Stimulated activated CD8-positive, alpha-beta memory T cell treated with anti-CD3 and anti-CD28 coated beads, Interleukin-15, amount 100 ng/mL, for 1 hour (primary cell): ENCODE results near the gene IL4.

ENCODE experiments used
- DNase-seq: peaks from one replicate; pipeline ENCODE4 v3.0.0-alpha.2; 2020; ENCODE audit warnings: low read depth

Gene IL4

GRCh38 chr5:132658381-132659302 lies 15.1 kb upstream of the IL4 start:
- no peak for DNase-seq

DNA sequence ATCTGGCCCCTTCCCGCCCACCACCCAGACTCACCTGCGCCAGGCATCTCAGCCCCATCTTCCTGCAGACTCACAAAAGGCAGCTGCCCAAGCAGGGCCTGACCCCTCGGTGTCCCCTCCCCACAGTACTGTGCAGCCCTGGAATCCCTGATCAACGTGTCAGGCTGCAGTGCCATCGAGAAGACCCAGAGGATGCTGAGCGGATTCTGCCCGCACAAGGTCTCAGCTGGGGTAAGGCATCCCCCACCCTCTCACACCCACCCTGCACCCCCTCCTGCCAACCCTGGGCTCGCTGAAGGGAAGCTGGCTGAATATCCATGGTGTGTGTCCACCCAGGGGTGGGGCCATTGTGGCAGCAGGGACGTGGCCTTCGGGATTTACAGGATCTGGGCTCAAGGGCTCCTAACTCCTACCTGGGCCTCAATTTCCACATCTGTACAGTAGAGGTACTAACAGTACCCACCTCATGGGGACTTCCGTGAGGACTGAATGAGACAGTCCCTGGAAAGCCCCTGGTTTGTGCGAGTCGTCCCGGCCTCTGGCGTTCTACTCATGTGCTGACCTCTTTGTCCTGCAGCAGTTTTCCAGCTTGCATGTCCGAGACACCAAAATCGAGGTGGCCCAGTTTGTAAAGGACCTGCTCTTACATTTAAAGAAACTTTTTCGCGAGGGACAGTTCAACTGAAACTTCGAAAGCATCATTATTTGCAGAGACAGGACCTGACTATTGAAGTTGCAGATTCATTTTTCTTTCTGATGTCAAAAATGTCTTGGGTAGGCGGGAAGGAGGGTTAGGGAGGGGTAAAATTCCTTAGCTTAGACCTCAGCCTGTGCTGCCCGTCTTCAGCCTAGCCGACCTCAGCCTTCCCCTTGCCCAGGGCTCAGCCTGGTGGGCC lies 13.9 kb upstream of the IL4 start:
- no peak for DNase-seq

- no peak for DNase-seq
Observed at GRCh38 chr5:132661231-132662003, 12.4 kb upstream of the IL4 start.

- DNase-seq = no peak
Observed at GRCh38 chr5:132662004-132662401, 11.8 kb upstream of the IL4 start.

- no peak for DNase-seq
Observed at GRCh38 chr5:132662925-132663770, 10.6 kb upstream of the IL4 start.

DNA sequence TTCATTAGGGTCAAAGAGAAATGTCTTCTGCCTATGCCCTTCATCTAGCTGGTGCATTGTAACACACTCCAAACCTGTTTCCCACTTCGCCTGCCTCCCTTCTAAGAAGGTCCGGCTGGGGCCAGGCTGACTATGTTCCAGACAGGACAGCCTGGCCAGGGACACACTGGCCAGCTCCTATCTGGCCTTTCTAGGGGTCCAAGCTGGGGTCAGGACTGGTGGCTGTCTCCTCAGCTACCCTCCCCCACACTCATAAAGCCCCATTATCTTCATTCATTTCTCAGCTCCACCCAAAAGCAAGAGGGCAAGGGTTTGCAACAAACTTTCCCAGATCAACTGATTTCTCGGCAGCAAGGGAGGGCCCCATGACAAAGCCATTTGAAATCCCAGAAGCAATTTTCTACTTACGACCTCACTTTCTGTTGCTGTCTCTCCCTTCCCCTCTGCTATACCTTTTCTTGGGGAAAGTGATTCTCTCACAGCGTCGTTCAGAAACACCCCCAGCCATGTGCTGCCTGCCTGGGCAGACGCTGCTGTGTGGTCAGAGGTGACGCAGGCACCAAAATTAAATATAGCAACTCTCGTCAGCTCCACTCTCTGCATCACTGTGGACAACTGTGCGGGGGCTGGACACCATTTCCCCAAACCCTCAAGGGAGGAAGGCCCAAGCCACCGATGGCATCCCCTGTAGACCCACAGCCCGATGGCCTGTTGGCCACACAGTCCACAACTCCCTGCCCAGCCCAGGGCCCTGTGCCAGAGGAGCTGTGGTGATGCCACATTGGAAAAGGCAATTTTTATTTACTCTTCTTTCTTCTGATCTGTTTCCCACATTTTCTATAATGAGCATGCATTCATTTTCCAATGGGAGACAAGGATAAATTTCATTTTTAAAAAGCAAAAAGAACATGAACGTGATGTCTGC lies 9.8 kb upstream of the IL4 start:
- DNase-seq = no peak

GRCh38 chr5:132664696-132665209 lies 9.0 kb upstream of the IL4 start:
- no peak for DNase-seq

- DNase-seq = no peak
Observed at GRCh38 chr5:132665574-132666080, 8.2 kb upstream of the IL4 start.

DNA sequence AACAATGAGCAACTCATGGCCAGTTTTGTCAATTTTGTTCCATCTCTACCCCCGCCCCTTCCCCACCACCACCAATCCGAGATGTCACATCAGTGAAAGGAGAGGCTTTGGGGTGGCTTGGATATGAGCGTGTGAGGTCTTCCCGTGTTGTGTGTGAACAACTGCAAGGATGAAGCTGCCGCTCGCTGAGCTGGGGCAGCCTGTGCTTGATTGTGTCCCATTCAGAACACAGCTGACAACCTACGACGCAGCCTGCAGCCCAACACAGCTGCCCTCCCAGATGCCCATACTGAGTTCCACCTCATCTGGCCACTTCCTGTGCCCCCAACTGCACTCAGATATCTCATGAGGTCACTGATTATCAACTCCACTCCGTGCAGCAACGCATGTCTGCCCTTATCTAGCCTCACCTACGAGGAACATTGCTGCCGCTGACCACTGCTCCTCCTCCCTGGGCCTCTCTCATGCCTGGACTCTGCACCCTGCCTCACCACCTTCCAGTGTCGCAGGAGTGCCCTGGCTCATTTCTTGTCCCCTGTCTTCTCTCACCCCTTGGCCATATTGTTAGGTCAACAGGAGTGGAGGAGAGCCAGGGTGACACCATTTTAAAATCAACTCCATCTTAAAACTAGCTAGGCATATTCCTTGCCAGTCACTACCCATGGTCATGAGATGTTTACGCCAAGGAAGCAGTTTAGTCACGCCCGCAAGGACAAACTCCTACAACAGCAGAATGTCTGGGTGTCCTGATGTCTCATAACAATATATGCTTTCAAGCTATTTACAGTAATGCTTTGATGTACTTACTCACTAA lies 7.3 kb upstream of the IL4 start:
- no peak for DNase-seq

DNA sequence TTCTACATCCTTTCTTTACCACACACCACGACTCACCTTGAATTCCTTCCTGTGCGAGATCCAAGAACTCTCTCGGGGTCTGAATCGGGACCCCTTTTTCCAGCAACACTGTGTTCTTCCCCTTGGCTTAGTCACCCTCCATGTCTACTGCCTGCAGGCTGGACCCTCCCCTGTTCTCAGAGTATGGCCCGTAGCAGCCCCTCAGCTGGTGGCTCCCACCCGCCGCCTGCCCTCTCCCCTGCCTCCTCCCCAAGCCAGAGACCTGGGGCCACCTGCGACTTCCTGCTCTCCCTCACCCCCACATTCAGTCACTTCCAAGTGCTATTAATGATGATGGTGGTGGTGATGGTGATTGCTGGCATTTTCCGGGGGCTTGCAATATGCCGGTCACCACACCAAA lies 6.5 kb upstream of the IL4 start:
- DNase-seq = no peak

DNA sequence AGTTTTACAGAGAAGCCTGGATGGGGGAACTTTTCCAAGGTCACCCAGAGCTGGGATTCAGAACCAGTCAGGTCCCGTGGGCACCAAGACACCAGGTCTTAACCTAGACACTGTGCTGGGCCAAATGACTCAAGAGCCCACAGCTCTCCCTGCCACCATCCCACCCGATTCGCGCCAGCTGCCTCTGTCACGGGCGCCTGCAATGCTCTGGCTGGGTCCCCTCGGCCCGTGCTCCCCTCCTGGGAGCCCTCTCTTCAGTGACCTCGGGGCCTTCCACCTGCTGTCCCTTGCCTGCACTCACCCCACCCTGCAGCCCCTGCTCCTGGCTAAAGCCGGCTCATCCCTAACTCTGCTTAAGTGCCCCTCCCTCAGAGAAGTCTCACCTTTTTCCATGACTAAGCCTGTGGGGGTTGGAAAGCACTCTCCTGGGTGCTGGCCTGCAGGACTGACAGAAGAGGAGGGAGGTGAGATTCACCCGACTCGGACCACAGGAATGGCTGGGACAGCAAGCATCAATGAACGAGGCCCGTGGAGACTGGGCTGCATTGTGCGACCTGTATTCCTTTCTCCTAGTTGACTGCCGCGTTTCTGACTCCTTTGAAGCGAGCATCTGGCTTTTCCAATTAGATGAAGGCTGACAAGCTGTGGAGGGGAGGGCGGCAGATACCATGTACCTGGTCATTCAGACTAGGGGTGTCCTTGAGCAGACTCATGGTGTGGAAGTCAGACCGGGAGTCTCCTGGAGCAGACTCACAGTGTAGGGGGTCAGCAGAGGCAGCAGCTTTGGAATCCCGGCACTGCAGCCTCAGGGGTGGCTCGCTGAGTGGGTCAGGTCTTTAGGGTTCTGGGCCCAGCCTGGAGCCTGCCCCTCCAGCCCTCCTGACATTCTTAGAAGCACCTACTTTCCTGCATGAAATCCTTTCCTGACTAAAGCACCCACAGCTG lies 5.8 kb upstream of the IL4 start:
- no peak for DNase-seq

DNA sequence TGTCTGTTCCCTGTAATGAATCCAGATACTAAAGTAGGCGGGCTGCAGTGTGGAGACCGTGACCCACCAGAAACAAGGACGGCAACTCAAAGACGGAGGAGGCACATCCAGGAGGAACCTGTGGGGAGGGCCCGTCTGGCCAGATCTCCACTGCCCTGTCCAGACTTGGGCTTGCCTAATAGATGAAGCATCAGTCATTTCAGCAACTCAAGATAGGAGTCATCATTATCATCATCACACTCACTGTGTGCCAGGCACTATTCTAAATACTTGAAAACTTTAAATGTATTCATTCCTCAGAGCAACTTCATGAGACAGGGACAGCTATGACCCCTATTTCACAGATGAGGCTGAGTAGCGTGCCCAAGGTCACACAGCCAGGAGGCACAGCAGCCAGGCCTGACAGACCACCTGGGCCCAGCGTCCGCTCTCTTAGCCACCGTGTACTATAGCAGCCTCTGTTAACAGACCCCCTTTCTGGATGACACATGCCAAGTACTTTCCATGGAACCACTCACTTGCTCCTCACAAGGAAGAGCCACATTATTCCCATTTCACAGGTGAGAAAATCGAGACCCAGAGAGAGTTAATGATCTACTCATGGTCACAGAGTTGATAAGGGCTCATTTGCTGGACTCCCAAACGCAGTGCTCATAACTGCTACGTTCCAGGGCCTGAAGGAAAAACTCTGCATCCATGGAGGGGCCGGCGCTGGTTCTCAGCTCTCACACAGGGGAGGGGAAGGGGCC lies 4.9 kb upstream of the IL4 start:
- DNase-seq = no peak

GRCh38 chr5:132669455-132669820 lies 4.4 kb upstream of the IL4 start:
- DNase-seq = no peak

- no peak for DNase-seq
Observed at GRCh38 chr5:132669966-132670882, 3.6 kb upstream of the IL4 start.

GRCh38 chr5:132671000-132671399 lies 2.8 kb upstream of the IL4 start:
- DNase-seq = no peak

DNA sequence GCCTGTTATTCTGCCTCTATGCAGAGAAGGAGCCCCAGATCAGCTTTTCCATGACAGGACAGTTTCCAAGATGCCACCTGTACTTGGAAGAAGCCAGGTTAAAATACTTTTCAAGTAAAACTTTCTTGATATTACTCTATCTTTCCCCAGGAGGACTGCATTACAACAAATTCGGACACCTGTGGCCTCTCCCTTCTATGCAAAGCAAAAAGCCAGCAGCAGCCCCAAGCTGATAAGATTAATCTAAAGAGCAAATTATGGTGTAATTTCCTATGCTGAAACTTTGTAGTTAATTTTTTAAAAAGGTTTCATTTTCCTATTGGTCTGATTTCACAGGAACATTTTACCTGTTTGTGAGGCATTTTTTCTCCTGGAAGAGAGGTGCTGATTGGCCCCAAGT lies 301 bp upstream of the IL4 start:
- no peak for DNase-seq
